ENCODE measurements around the gene ZNF609. TPM values are rescaled to one million over a fixed set of nuclear protein-coding genes. Genes with fewer than 3 reads are reported as not detected.

ZNF609 gene
- total and polyA plus RNA-seq, 2 of the 13 experiments (the other 11 are each of a cell fraction or from before 2014, with no cell fraction given): 8.9 to 9.9 TPM

DNA sequence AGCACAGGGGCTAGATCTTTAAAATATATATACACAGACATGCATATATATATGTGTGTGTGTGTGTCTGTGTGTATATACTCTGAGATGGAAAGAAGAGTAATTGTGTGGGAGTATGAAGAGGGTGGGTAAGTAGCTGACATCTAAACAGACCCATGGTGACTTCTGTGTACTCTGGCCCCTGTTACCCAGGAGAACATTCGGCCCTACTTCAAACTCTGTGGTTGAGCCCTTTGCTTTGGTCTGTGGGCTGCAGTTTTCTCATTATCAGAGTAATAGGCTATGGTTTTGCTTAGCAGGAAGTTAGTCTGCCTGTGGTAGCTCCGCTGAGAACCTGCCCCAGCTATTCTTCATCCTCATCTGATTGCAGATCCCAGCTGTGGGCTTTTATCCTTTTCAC is 173.6 kb downstream of the ZNF609 start:
- Histone ChIP-seq H3K36me3 (replicated peaks in 1 of 2; ENCODE audit: control insufficient read depth in 1 of 2, insufficient read depth in 2 of 2, low read length in 2 of 2) (peaks cover 4 to 9% of the 10 kb centered on the region in 2 experiments; a peak in 3 of 5 replicates), H4K20me1 (ENCODE audit: insufficient read depth, low read length) (no peaks in the 10 kb centered on the region), H3K4me2 (ENCODE audit: low read depth, low read length) (peak overlapping the region; percentile 56), H3K4me3 (replicated peaks in 1 of 3; ENCODE audit: insufficient read depth in 1 of 3, low read depth in 2 of 3, low read length in 3 of 3) (peak overlapping the region in 1 of 3 experiments; percentile 31; a peak in 1 of 6 replicates), H3K27me3 (ENCODE audit: control insufficient read depth in 1 of 2, insufficient read depth in 2 of 2, low read length in 2 of 2) (no peaks in the 10 kb centered on the region), H3K79me2 (ENCODE audit: insufficient read depth, low read length) (peaks cover 13% of the 10 kb centered on the region), H3K9me3 (ENCODE audit: low read length) (no peaks in the 10 kb centered on the region), H3K4me1 (ENCODE audit: insufficient read depth, low read length) (peaks cover 51% of the 10 kb centered on the region), H3K9ac (ENCODE audit: insufficient read depth, low read depth, low read length) (peak overlapping the region; percentile 57), H3K27ac (ENCODE audit: extremely low read length, insufficient read depth, low read length) (peak overlapping the region; percentile 87), H2AFZ (ENCODE audit: low read length) (no peak overlapping the region)
- BruUV-seq (replicated peaks): no TSS peak
- ChIA-PET CTCF (ENCODE audit: low intra/inter-chr PET ratio, low total read pairs) (no interaction called here), POLR2A (interaction anchor here (0.8 to 2.0 kb wide), 2 partner anchors 9 to 18 kb away, joined by 3 to 6 read pairs; no protein-coding TSS in a partner anchor)
- TF ChIP-seq ATF3 (CRISPR knock-in tag; IDR thresholded peaks at IDR 0.05): no peak
- TF ChIP-seq PRMT3 (CRISPR knock-in tag; IDR thresholded peaks at IDR 0.05; ENCODE audit: borderline replicate concordance, low read depth): no peak
- 0 out of 2 replicates have a peak, but pooled peaks have one; percentile 58 for TF ChIP-seq ZBTB39 (CRISPR knock-in tag; IDR thresholded peaks at IDR 0.05)
- TF ChIP-seq, protein P1, sequence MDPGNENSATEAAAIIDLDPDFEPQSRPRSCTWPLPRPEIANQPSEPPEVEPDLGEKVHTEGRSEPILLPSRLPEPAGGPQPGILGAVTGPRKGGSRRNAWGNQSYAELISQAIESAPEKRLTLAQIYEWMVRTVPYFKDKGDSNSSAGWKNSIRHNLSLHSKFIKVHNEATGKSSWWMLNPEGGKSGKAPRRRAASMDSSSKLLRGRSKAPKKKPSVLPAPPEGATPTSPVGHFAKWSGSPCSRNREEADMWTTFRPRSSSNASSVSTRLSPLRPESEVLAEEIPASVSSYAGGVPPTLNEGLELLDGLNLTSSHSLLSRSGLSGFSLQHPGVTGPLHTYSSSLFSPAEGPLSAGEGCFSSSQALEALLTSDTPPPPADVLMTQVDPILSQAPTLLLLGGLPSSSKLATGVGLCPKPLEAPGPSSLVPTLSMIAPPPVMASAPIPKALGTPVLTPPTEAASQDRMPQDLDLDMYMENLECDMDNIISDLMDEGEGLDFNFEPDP (CRISPR knock-in tag; conservative IDR thresholded peaks at IDR 0.05): 0 out of 2 replicates have a peak, but pooled peaks have one; percentile 34
- no peak for TF ChIP-seq MAFF (IDR thresholded peaks at IDR 0.05; ENCODE audit: low read depth, low read length)
- 28% methylated on average over 2 of the region's 2 CpGs for WGBS (ENCODE audit: low lambda C conversion rate)
- FAIRE-seq (no peak), DNase-seq (ENCODE audit: low spot score) (peak; percentile 27), ATAC-seq (peak; percentile 57)
- in situ Hi-C loops (cut with HindIII; ENCODE audit: extremely low pct_ligation_motif_present, low pct_unique_long_range_greater_than_20kb) (no loop called here), intact Hi-C loops (cut with micrococcal nuclease; ENCODE audit: unreplicated experiment) (no loop called here)
